Left ventricle myocardium inferior (tissue), 1 donor: Measurements from ENCODE around the gene KLRG1. TPM values are rescaled to one million over a fixed set of nuclear protein-coding genes. Genes with fewer than 3 reads are reported as not detected.

Experiments
- DNase-seq: peaks from one replicate; pipeline ENCODE4 v3.0.0-alpha.2; 2020
- H3K27ac ChIP-seq: fragments of 200-600 bp; replicated peaks from 2 replicates; pipeline ENCODE4 v1.8.0; 2021
- H3K27me3 ChIP-seq: fragments of 200-600 bp; 2 replicates; pipeline ENCODE4 v1.8.0; 2021; ENCODE audit warnings: low read depth
- H3K36me3 ChIP-seq: fragments of 200-600 bp; 2 replicates; pipeline ENCODE4 v1.8.0; 2021
- H3K4me1 ChIP-seq: fragments of 200-600 bp; 2 replicates; pipeline ENCODE4 v1.8.0; 2021
- H3K4me3 ChIP-seq: fragments of 200-600 bp; 2 replicates; pipeline ENCODE4 v1.8.0; 2021; ENCODE audit warnings: mild to moderate bottlenecking, moderate library complexity
- H3K9me3 ChIP-seq: fragments of 200-600 bp; replicated peaks from 2 replicates; pipeline ENCODE4 v1.8.0; 2021
- CTCF ChIP-seq: fragments of 200-600 bp; IDR thresholded peaks from 2 replicates; pipeline ENCODE4 v1.8.0; 2021; ENCODE audit warnings: antibody characterized with exemption, mild to moderate bottlenecking, borderline replicate concordance
- intact Hi-C: fragments of 100-400 bp; cut with micrococcal nuclease; formaldehyde crosslinking; loops from one replicate; pipeline ENCODE4 v1.11.0; 2022
- total RNA-seq: library from RNA; stranded (reverse); fragmentation: NEBNext Ultra II Directional; extraction: Animal tissue kit (Norgen Biotek cat#: 25700); gene quantifications from one replicate; pipeline ENCODE4 v1.2.1, GENCODE V29; 2021
- donor health status: DM: no; HTN: yes; CAD: no; lungs with severe emphysema.

KLRG1 gene
- total RNA-seq, 1 donor from 2014 or later: 6.9 TPM

- intact Hi-C loops: no loop called here
- H3K4me3 ChIP-seq: no peak overlapping the region
- TF ChIP-seq CTCF: no peak
- H3K27me3 ChIP-seq: no peaks in the 10 kb centered on the region
- peaks cover 23% of the 10 kb centered on the region for H3K4me1 ChIP-seq
- no peaks in the 10 kb centered on the region for H3K9me3 ChIP-seq
- no peak for DNase-seq
- H3K27ac ChIP-seq: no peak overlapping the region
- H3K36me3 ChIP-seq: no peaks in the 10 kb centered on the region
Measured at GRCh38 chr12:8995021-8995775, 5.9 kb downstream of the KLRG1 start.

DNA sequence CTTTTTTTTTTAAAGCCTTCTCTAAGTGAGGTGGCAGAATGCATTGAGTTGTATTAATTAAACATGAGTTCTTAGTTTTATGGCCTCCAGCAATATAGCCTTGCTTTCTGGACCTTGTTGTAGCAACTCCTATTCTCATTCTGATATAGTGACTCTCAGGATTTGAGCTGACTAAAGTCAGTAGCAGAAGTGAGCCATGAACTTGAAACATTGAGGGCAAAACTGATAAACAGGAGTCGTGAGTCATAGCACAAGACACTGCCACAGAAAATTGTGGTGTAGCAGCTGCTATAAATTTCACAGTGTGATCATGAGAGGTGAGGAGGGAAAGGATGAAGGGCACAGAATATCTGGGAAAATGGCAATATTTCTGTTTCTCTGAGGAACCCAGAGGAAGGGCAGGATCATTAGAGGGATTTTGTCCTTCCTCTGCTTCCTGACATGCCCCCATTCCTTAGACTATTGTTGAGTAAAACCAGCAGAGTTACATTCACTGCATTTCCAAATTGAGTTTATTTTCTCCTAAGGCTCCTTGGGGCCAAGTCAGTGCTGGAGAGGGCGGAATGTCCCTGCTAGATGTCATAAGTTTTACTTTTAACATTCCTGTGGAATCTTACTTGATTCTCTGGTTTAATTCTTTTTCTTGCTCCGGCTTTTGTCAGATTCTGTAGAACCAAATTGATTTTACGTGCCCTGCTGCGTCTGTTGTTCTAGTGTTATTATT is 7.5 kb downstream of the KLRG1 start:
- DNase-seq: no peak
- H3K4me1 ChIP-seq: peaks cover 11% of the 10 kb centered on the region
- no peak overlapping the region for H3K27ac ChIP-seq
- no peaks in the 10 kb centered on the region for H3K9me3 ChIP-seq
- TF ChIP-seq CTCF: no peak
- H3K36me3 ChIP-seq: no peaks in the 10 kb centered on the region
- no peaks in the 10 kb centered on the region for H3K27me3 ChIP-seq
- intact Hi-C loops: no loop called here
- no peak overlapping the region for H3K4me3 ChIP-seq

DNA sequence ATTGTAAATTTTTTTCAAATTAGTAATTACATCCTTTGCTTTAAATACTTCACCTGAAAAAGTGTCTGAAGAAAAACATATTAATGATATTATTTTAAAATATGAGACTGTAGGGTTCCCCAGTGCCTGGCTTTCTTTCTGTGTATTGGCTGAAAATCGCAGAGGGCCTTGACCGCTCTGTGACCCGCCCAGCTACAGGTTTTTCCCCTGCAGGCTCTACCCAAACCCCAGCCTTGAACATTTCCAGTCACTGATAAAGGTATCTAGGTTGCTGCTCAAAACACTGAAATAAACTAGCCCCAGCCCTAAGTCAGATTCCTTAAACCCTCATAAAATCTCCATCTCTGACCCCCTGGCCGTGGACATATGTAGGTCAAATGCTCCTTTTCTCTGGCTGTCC is 11.9 kb downstream of the KLRG1 start:
- no peak overlapping the region for H3K4me3 ChIP-seq
- no peak for TF ChIP-seq CTCF
- H3K36me3 ChIP-seq: no peaks in the 10 kb centered on the region
- DNase-seq: no peak
- H3K27ac ChIP-seq: no peak overlapping the region
- no peaks in the 10 kb centered on the region for H3K27me3 ChIP-seq
- peaks cover 4% of the 10 kb centered on the region for H3K4me1 ChIP-seq
- H3K9me3 ChIP-seq: no peaks in the 10 kb centered on the region
- intact Hi-C loops: no loop called here

- no peak for DNase-seq
- no peaks in the 10 kb centered on the region for H3K36me3 ChIP-seq
- no peak for TF ChIP-seq CTCF
- intact Hi-C loops: no loop called here
- H3K27me3 ChIP-seq: no peaks in the 10 kb centered on the region
- H3K4me1 ChIP-seq: no peaks in the 10 kb centered on the region
- H3K27ac ChIP-seq: no peak overlapping the region
- H3K9me3 ChIP-seq: no peaks in the 10 kb centered on the region
- H3K4me3 ChIP-seq: no peak overlapping the region
Measured at GRCh38 chr12:9002335-9002734, 13.0 kb downstream of the KLRG1 start.

- Histone ChIP-seq H3K9me3 (peaks cover 10% of the 10 kb centered on the region), H3K4me3 (no peak overlapping the region), H3K4me1 (peaks cover 4% of the 10 kb centered on the region), H3K27ac (no peak overlapping the region), H3K36me3 (no peaks in the 10 kb centered on the region), H3K27me3 (no peaks in the 10 kb centered on the region)
- intact Hi-C loops: no loop called here
- DNase-seq: no peak
- no peak for TF ChIP-seq CTCF
Measured at GRCh38 chr12:9022592-9022991, 33.2 kb downstream of the KLRG1 start.
